Measurements from ENCODE around the gene LRRC47.
A peak's percentile ranks its signal among the peaks of the same experiment; 100 is the strongest.

Gene LRRC47

DNA sequence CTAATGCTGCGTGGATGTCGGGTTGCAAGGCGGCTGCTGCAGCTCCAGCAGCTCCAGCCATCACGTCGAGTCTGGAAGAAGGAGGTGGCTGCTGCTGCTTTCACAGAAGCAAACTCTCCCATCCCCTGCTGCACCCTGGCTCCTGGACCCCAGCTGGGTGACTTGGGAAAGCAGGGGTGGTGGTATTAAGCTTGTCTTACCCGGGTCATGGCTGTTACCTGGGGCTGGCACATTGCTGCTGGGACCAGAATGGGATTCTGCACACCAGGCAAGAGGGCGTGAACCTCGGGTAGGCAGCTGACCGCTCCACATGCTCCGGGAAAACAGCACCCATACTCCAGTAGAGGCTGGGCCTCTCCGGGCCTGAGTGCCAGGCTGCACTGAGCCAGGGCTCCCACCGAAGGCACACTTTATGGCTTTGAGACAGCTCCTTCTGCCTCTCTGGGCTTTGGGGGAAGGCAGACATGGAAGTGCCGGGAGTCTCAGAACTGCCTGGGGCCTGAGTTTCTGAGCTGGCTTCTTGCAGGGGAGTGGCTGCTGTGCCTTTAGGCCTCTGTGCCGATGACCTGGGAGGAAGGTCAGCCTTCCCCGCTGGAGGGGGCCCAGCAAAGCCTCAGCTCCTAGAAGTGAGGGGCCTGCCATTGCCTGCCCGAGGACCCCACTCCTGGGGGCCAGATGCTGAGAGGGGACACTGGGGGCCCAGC is 22.6 kb downstream of the LRRC47 start:
- peaks cover 0 to 10% (median 0%) of the 10 kb centered on the region in 3 experiments for H3K27me3 ChIP-seq (ENCODE audit: control insufficient read depth in 3 of 3, insufficient read depth in 3 of 3, low read depth in 1 of 3, low read length in 3 of 3)
- H3K36me3 ChIP-seq (replicated peaks in 1 of 2; ENCODE audit: control insufficient read depth in 2 of 2, insufficient read depth in 2 of 2, low read length in 2 of 2): peaks cover 0 to 4% of the 10 kb centered on the region in 2 donors
- peak overlapping the region; percentile 58 for H2BK12ac ChIP-seq (ENCODE audit: low read length)
- H3K27ac ChIP-seq (replicated peaks; ENCODE audit: low read length): no peak overlapping the region
- H2BK15ac ChIP-seq (ENCODE audit: low read length): peak overlapping the region; percentile 92
- no peak overlapping the region for H3K4ac ChIP-seq (ENCODE audit: low read length)
- H2AK5ac ChIP-seq (ENCODE audit: low read depth, low read length): peak overlapping the region; percentile 97
- no CpG with 5 or more reads among the region's 16 CpGs for WGBS, 2 donors (ENCODE audit: extremely low coverage in 2 of 2, insufficient read length in 2 of 2, insufficient replicate concordance in 1 of 2)
- H3K9ac ChIP-seq (ENCODE audit: low read depth, low read length, poor library complexity): no peak overlapping the region
- no peak overlapping the region for H3K4me3 ChIP-seq (ENCODE audit: low read length in 2 of 2)
- H4K8ac ChIP-seq (ENCODE audit: low read depth, low read length): peak overlapping the region; percentile 82
- H3K23ac ChIP-seq (ENCODE audit: low read depth, low read length, poor library complexity): peak overlapping the region; percentile 98
- peak overlapping the region; percentile 13 for H2BK5ac ChIP-seq (ENCODE audit: low read length)
- no peak overlapping the region for H3K4me2 ChIP-seq (ENCODE audit: insufficient read depth, low read length, poor library complexity, severe bottlenecking)
- no peak overlapping the region for H2BK120ac ChIP-seq (ENCODE audit: low read depth, low read length)
- H3K9me3 ChIP-seq (replicated peaks in 1 of 2; ENCODE audit: control insufficient read depth in 2 of 2, insufficient read depth in 1 of 2, low read depth in 1 of 2, low read length in 2 of 2): no peaks in the 10 kb centered on the region
- H3K4me1 ChIP-seq (ENCODE audit: control insufficient read depth in 2 of 2, insufficient read depth in 1 of 2, low read depth in 1 of 2, low read length in 2 of 2): peaks cover 19 to 43% of the 10 kb centered on the region in 2 donors
- peak overlapping the region; percentile 71 for H3K18ac ChIP-seq (ENCODE audit: low read length)
- peak overlapping the region; percentile 56 for H3K14ac ChIP-seq (ENCODE audit: low read length)
- no peak overlapping the region for H4K91ac ChIP-seq (ENCODE audit: low read depth, low read length, poor library complexity)
- H2AFZ ChIP-seq (ENCODE audit: low read length): no peak overlapping the region
- peaks cover 6% of the 10 kb centered on the region for H3K79me1 ChIP-seq (ENCODE audit: low read depth, low read length)
- no peak for DNase-seq (ENCODE audit: low spot score)

DNA sequence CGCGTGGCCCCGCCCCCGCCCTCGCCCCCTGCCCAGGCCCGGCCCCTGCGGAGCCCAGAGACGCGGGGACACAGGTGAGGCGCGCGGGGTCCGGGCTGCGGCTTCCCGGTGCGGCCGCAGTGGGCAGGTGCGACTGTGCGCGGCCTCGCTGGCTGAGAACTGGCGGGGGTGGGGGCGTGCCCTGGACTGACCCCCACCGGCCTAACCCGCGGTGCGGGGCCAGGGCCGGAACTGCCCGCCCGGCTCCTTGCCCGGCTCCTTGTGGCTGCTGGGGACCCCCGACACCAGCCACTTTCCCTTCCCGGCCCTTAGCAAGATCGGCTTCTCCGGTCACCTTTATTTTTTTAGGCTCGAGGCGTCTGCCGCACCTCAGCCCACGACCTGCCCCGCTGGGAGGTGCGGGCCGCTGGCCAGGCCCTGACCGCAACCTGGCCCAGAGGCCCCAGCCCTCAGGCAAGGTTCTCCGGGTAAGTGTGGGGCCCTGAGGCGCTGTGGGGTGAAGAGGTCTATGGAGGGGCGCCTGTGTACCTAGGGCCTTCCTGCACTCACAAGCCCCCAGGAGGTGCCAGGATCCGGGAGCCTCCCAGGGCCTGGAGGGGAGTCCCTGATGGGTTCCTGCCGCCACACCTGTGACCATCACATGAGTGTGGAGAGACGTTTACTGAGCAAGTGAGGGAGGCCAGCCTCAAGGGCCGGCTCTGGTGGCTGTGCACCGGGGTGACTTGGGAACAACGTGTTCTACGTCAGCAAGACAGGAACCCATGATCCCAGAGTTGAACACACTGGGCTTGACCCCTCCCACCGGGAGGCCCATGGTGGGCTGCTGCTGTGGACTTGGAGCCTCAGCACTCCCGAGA is 23.4 kb downstream of the LRRC47 start, which contains the start of gene SMIM1:
SMIM1 (plus strand) TSS at position 35 of the 857 bp plus-strand sequence. CDS start 2,625 bp downstream, outside the sequence.
- peak within 1 kb of the TSS; percentile 58 for H2BK12ac ChIP-seq (ENCODE audit: low read length)
- H3K9ac ChIP-seq (ENCODE audit: low read depth, low read length, poor library complexity): peak within 1 kb of the TSS; percentile 84
- peak within 1 kb of the TSS; percentile 71 for H3K14ac ChIP-seq (ENCODE audit: low read length)
- peaks cover 0 to 10% (median 0%) of the 10 kb centered on the region in 3 experiments for H3K27me3 ChIP-seq (ENCODE audit: control insufficient read depth in 3 of 3, insufficient read depth in 3 of 3, low read depth in 1 of 3, low read length in 3 of 3)
- no peaks in the 10 kb centered on the region for H3K9me3 ChIP-seq (replicated peaks in 1 of 2; ENCODE audit: control insufficient read depth in 2 of 2, insufficient read depth in 1 of 2, low read depth in 1 of 2, low read length in 2 of 2)
- peak within 1 kb of the TSS; percentile 97 for H2AK5ac ChIP-seq (ENCODE audit: low read depth, low read length)
- H3K27ac ChIP-seq (replicated peaks; ENCODE audit: low read length): no peak within 1 kb of the TSS
- peak within 1 kb of the TSS; percentile 92 for H2BK15ac ChIP-seq (ENCODE audit: low read length)
- DNase-seq (ENCODE audit: low spot score): no peak
- no CpG with 5 or more reads among the region's 55 CpGs for WGBS, 2 donors (ENCODE audit: extremely low coverage in 2 of 2, insufficient read length in 2 of 2, insufficient replicate concordance in 1 of 2)
- H3K4ac ChIP-seq (ENCODE audit: low read length): peak within 1 kb of the TSS; percentile 66
- peak within 1 kb of the TSS; percentile 98 for H3K23ac ChIP-seq (ENCODE audit: low read depth, low read length, poor library complexity)
- H2AFZ ChIP-seq (ENCODE audit: low read length): peak within 1 kb of the TSS; percentile 95
- peak within 1 kb of the TSS; percentile 82 for H4K8ac ChIP-seq (ENCODE audit: low read depth, low read length)
- H3K36me3 ChIP-seq (replicated peaks in 1 of 2; ENCODE audit: control insufficient read depth in 2 of 2, insufficient read depth in 2 of 2, low read length in 2 of 2): no peaks in the 10 kb centered on the region
- H2BK5ac ChIP-seq (ENCODE audit: low read length): peak within 1 kb of the TSS; percentile 29
- no peak within 1 kb of the TSS for H2BK120ac ChIP-seq (ENCODE audit: low read depth, low read length)
- H3K79me1 ChIP-seq (ENCODE audit: low read depth, low read length): peaks cover 3% of the 10 kb centered on the region
- peak within 1 kb of the TSS; percentile 86 for H3K4me2 ChIP-seq (ENCODE audit: insufficient read depth, low read length, poor library complexity, severe bottlenecking)
- peak within 1 kb of the TSS; percentile 64 for H4K91ac ChIP-seq (ENCODE audit: low read depth, low read length, poor library complexity)
- peaks cover 19 to 43% of the 10 kb centered on the region in 2 donors for H3K4me1 ChIP-seq (ENCODE audit: control insufficient read depth in 2 of 2, insufficient read depth in 1 of 2, low read depth in 1 of 2, low read length in 2 of 2)
- peak within 1 kb of the TSS; percentile 89 for H3K18ac ChIP-seq (ENCODE audit: low read length)
- H3K4me3 ChIP-seq (ENCODE audit: low read length in 2 of 2): peak within 1 kb of the TSS; percentile 57 to 83

DNA sequence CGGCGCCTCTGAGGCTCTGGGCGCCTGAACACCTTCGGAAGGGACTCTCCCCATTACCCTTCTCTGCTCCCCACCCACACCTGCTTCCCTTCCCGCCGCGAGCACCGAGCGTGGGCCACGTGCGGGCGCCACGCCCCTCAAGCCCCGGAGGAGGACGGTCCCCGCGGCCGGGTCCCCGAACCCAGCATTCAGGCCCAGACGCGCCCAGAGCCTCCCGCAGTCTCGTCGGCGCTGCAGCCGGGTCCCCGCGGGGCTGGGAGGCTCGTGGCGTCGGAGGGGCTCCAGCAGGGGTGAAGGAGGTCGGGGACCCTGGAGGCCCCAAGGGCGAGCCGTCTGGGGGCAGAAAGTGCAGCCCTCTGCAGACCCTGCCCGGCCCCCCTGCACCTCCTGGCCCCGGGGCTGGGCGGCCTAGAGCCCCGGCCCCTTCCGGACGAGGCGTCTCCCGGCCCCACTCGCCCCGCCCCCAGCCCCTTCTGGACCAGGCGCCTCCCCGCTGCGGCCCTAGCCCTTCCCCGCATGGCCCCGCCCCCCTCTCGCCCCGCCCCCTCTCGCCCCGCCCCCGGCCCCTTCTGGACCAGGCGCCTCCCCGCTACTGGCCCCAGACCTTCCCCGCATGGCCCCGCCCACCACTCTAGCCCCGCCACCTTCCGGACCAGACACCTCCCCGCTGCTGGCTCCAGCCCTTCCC is 24.1 kb downstream of the LRRC47 start:
- Histone ChIP-seq H3K14ac (ENCODE audit: low read length) (peak overlapping the region; percentile 71), H2AK5ac (ENCODE audit: low read depth, low read length) (peak overlapping the region; percentile 71), H2BK12ac (ENCODE audit: low read length) (no peak overlapping the region), H2BK120ac (ENCODE audit: low read depth, low read length) (no peak overlapping the region), H4K8ac (ENCODE audit: low read depth, low read length) (peak overlapping the region; percentile 43), H3K4me3 (ENCODE audit: low read length in 2 of 2) (peak overlapping the region; percentile 57 to 83), H2BK15ac (ENCODE audit: low read length) (peak overlapping the region; percentile 40), H4K91ac (ENCODE audit: low read depth, low read length, poor library complexity) (no peak overlapping the region), H2BK5ac (ENCODE audit: low read length) (no peak overlapping the region), H3K4me2 (ENCODE audit: insufficient read depth, low read length, poor library complexity, severe bottlenecking) (peak overlapping the region; percentile 86), H3K18ac (ENCODE audit: low read length) (peak overlapping the region; percentile 89), H3K9ac (ENCODE audit: low read depth, low read length, poor library complexity) (peak overlapping the region; percentile 46), H3K36me3 (replicated peaks in 1 of 2; ENCODE audit: control insufficient read depth in 2 of 2, insufficient read depth in 2 of 2, low read length in 2 of 2) (no peaks in the 10 kb centered on the region), H3K4ac (ENCODE audit: low read length) (peak overlapping the region; percentile 66), H3K9me3 (replicated peaks in 1 of 2; ENCODE audit: control insufficient read depth in 2 of 2, insufficient read depth in 1 of 2, low read depth in 1 of 2, low read length in 2 of 2) (peaks cover 0 to 1% of the 10 kb centered on the region in 2 donors), H3K79me1 (ENCODE audit: low read depth, low read length) (peaks cover 3% of the 10 kb centered on the region), H3K23ac (ENCODE audit: low read depth, low read length, poor library complexity) (peak overlapping the region; percentile 93), H3K27me3 (ENCODE audit: control insufficient read depth in 3 of 3, insufficient read depth in 3 of 3, low read depth in 1 of 3, low read length in 3 of 3) (peaks cover 0 to 10% (median 0%) of the 10 kb centered on the region in 3 experiments), H2AFZ (ENCODE audit: low read length) (peak overlapping the region; percentile 95), H3K4me1 (ENCODE audit: control insufficient read depth in 2 of 2, insufficient read depth in 1 of 2, low read depth in 1 of 2, low read length in 2 of 2) (peaks cover 19 to 43% of the 10 kb centered on the region in 2 donors), H3K27ac (replicated peaks; ENCODE audit: low read length) (no peak overlapping the region)
- WGBS, 2 donors (ENCODE audit: extremely low coverage in 2 of 2, insufficient read length in 2 of 2, insufficient replicate concordance in 1 of 2): no CpG with 5 or more reads among the region's 61 CpGs
- peak; percentile 84 for DNase-seq (ENCODE audit: low spot score)

All from neuronal stem cell (in vitro differentiated cells).